Ishikawa (cell line): ENCODE data around the gene PLCB1.

Experiments used
- CEBPB ChIP-seq: IDR thresholded peaks from 2 replicates; pipeline ENCODE4 v1.6.1; 2012
- EGR1 ChIP-seq: IDR thresholded peaks from 2 replicates; pipeline ENCODE4 v1.6.1; 2012
- EP300 ChIP-seq: IDR thresholded peaks from 2 replicates; pipeline ENCODE4 v1.6.1; 2012; ENCODE audit warnings: borderline replicate concordance
- FOXM1 ChIP-seq: IDR thresholded peaks from 2 replicates; pipeline ENCODE4 v1.6.1; 2012; ENCODE audit warnings: low read depth, borderline replicate concordance
- NFIC ChIP-seq: IDR thresholded peaks from 2 replicates; pipeline ENCODE4 v1.6.1; 2012
- RAD21 ChIP-seq: IDR thresholded peaks from 2 replicates; pipeline ENCODE4 v1.6.1; 2012; ENCODE audit warnings: low read depth
- TAF1 ChIP-seq: IDR thresholded peaks from 2 replicates; pipeline ENCODE4 v1.6.1; 2012; ENCODE audit warnings: low read depth, mild to moderate bottlenecking
- TCF12 ChIP-seq: IDR thresholded peaks from 2 replicates; pipeline ENCODE4 v1.6.1; 2012; ENCODE audit warnings: low read depth
- TEAD4 ChIP-seq: IDR thresholded peaks from 2 replicates; pipeline ENCODE4 v1.6.1; 2012
- YY1 ChIP-seq: IDR thresholded peaks from 2 replicates; pipeline ENCODE4 v1.6.1; 2012; ENCODE audit warnings: low read depth
- ZBTB7A ChIP-seq: IDR thresholded peaks from 2 replicates; pipeline ENCODE4 v1.6.1; 2012; ENCODE audit warnings: low read depth
- TF ChIP-seq, protein P1 (sequence below): IDR thresholded peaks from 2 replicates; pipeline ENCODE4 v1.6.1; 2012
- TF ChIP-seq, protein P2 (sequence below): IDR thresholded peaks from 2 replicates; pipeline ENCODE4 v1.6.1; 2012; ENCODE audit warnings: low read depth, mild to moderate bottlenecking
- TF ChIP-seq, protein P3 (sequence below): IDR thresholded peaks from 2 replicates; pipeline ENCODE4 v1.6.1; 2012

DNA sequence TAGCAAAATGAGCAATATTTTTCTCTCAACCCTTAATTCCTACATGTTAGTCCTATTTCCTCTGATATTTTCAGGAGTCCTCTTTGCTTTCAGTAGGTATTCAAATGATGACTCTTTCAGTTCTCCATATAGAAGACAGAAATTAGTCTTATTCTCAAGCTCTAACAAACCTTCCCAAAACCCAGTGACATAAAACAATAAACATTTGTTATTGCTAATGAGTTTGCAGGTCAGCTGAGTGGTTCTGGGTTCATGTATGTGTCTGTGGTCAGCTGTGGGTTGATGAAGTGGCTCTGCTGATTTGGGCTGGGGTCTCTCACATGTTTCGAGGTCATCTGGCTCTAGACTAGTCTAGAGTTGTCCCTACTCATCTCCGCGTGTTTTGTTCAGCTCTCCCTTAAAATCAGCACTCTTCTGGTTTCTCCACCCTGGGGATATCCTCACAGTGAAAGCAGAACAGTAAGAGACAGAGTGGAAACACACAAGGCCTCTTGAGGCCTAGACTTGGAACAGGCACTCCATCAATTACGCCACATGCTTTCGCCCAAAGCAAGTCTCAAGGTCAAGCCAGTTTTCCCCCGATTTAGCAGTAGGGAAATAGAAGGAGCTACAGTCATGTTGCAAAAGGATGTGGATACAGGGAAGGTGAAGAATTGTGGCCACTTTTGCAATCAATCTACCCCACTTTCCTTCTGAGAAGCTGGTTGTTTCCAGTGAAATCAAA, 273.0 kb downstream of the PLCB1 start:
- TF ChIP-seq EP300 (no peak), EGR1 (no peak), CEBPB (no peak), FOXM1 (no peak), TAF1 (no peak), RAD21 (no peak), YY1 (no peak), TCF12 (no peak), ZBTB7A (no peak), TEAD4 (no peak), NFIC (no peak)
- TF ChIP-seq, protein P1, sequence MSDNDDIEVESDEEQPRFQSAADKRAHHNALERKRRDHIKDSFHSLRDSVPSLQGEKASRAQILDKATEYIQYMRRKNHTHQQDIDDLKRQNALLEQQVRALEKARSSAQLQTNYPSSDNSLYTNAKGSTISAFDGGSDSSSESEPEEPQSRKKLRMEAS = no peak
- TF ChIP-seq, protein P2, sequence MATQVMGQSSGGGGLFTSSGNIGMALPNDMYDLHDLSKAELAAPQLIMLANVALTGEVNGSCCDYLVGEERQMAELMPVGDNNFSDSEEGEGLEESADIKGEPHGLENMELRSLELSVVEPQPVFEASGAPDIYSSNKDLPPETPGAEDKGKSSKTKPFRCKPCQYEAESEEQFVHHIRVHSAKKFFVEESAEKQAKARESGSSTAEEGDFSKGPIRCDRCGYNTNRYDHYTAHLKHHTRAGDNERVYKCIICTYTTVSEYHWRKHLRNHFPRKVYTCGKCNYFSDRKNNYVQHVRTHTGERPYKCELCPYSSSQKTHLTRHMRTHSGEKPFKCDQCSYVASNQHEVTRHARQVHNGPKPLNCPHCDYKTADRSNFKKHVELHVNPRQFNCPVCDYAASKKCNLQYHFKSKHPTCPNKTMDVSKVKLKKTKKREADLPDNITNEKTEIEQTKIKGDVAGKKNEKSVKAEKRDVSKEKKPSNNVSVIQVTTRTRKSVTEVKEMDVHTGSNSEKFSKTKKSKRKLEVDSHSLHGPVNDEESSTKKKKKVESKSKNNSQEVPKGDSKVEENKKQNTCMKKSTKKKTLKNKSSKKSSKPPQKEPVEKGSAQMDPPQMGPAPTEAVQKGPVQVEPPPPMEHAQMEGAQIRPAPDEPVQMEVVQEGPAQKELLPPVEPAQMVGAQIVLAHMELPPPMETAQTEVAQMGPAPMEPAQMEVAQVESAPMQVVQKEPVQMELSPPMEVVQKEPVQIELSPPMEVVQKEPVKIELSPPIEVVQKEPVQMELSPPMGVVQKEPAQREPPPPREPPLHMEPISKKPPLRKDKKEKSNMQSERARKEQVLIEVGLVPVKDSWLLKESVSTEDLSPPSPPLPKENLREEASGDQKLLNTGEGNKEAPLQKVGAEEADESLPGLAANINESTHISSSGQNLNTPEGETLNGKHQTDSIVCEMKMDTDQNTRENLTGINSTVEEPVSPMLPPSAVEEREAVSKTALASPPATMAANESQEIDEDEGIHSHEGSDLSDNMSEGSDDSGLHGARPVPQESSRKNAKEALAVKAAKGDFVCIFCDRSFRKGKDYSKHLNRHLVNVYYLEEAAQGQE = no peak
- TF ChIP-seq, protein P3, sequence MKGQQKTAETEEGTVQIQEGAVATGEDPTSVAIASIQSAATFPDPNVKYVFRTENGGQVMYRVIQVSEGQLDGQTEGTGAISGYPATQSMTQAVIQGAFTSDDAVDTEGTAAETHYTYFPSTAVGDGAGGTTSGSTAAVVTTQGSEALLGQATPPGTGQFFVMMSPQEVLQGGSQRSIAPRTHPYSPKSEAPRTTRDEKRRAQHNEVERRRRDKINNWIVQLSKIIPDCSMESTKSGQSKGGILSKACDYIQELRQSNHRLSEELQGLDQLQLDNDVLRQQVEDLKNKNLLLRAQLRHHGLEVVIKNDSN = no peak
